Activated CD4-positive, alpha-beta T cell treated with anti-CD3 and anti-CD28 coated beads, Interleukin-2, amount 10 ng/mL, durations not matched to agents 7 days and 5 days (primary cell): ENCODE measurements around the gene DHCR24. TPM values are rescaled to one million over a fixed set of nuclear protein-coding genes. Genes with fewer than 3 reads are reported as not detected.

Experiments
- CTCF ChIA-PET: fragments of 350-600 bp; sonication (Branson Sonifier 250); formaldehyde crosslinking; loops from one replicate; lab custom pipeline; 2021; ENCODE audit warnings: antibody characterized with exemption; lab: Charles Lee
- POLR2A ChIA-PET: fragments of 350-600 bp; sonication (Branson Sonifier 250); formaldehyde crosslinking; loops from one replicate; lab custom pipeline; 2021; ENCODE audit warnings: antibody characterized with exemption; lab: Charles Lee
- DNase-seq: peaks from one replicate; pipeline ENCODE4 v3.0.0-alpha.2; 2020
- H3K27ac Mint-ChIP-seq: one replicate; pipeline ENCODE4 v1.8.0; 2021; ENCODE audit warnings: mild to moderate bottlenecking, moderate library complexity, mixed read lengths
- H3K27me3 Mint-ChIP-seq: one replicate; pipeline ENCODE4 v1.8.0; 2021; ENCODE audit warnings: mixed read lengths
- H3K36me3 Mint-ChIP-seq: one replicate; pipeline ENCODE4 v1.8.0; 2021; ENCODE audit warnings: low read depth, mixed read lengths
- H3K4me1 Mint-ChIP-seq: one replicate; pipeline ENCODE4 v1.8.0; 2021; ENCODE audit warnings: mixed read lengths
- H3K4me3 Mint-ChIP-seq: one replicate; pipeline ENCODE4 v1.8.0; 2021; ENCODE audit warnings: mild to moderate bottlenecking, moderate library complexity, mixed read lengths
- H3K9me3 Mint-ChIP-seq: one replicate; pipeline ENCODE4 v1.8.0; 2021; ENCODE audit warnings: mixed read lengths
- total RNA-seq, 2 experiments: library from RNA; stranded (reverse); gene quantifications; one replicate each; pipeline ENCODE4 v1.2.3, GENCODE V29; 2021

DHCR24 gene
- total RNA-seq, 2 experiments from 2014 or later, result 84.6 to 102 TPM

GRCh38 chr1:54854381-54855020 lies 32.5 kb downstream of the DHCR24 start:
- no peak overlapping the region for H3K27ac Mint-ChIP-seq
- no peaks in the 10 kb centered on the region for H3K4me1 Mint-ChIP-seq
- CTCF ChIA-PET, result interaction anchor here (0.7 kb wide), 1 partner anchor 1122 kb away, joined by 3 read pairs; no protein-coding TSS in a partner anchor
- no peak for DNase-seq
- no peaks in the 10 kb centered on the region for H3K27me3 Mint-ChIP-seq
- no peaks in the 10 kb centered on the region for H3K9me3 Mint-ChIP-seq
- peaks cover 43% of the 10 kb centered on the region for H3K36me3 Mint-ChIP-seq
- no peak overlapping the region for H3K4me3 Mint-ChIP-seq
- POLR2A ChIA-PET, result no interaction called here

GRCh38 chr1:54853793-54854370 lies 33.1 kb downstream of the DHCR24 start:
- H3K9me3 Mint-ChIP-seq, result no peaks in the 10 kb centered on the region
- CTCF ChIA-PET, result no interaction called here
- H3K27ac Mint-ChIP-seq, result no peak overlapping the region
- H3K27me3 Mint-ChIP-seq, result no peaks in the 10 kb centered on the region
- H3K36me3 Mint-ChIP-seq, result peaks cover 42% of the 10 kb centered on the region
- H3K4me3 Mint-ChIP-seq, result no peak overlapping the region
- POLR2A ChIA-PET, result no interaction called here
- no peak for DNase-seq
- no peaks in the 10 kb centered on the region for H3K4me1 Mint-ChIP-seq

GRCh38 chr1:54853096-54853792 lies 33.8 kb downstream of the DHCR24 start:
- no peak overlapping the region for H3K4me3 Mint-ChIP-seq
- no peaks in the 10 kb centered on the region for H3K27me3 Mint-ChIP-seq
- H3K4me1 Mint-ChIP-seq, result no peaks in the 10 kb centered on the region
- CTCF ChIA-PET, result interaction anchor here (0.6 kb wide), 1 partner anchor 110 kb away, joined by 3 read pairs; no protein-coding TSS in a partner anchor
- no peak for DNase-seq
- POLR2A ChIA-PET, result no interaction called here
- H3K27ac Mint-ChIP-seq, result no peak overlapping the region
- no peaks in the 10 kb centered on the region for H3K9me3 Mint-ChIP-seq
- H3K36me3 Mint-ChIP-seq, result peaks cover 40% of the 10 kb centered on the region

- CTCF ChIA-PET, result no interaction called here
- H3K4me1 Mint-ChIP-seq, result no peaks in the 10 kb centered on the region
- DNase-seq, result no peak
- H3K27me3 Mint-ChIP-seq, result no peaks in the 10 kb centered on the region
- H3K36me3 Mint-ChIP-seq, result peaks cover 38% of the 10 kb centered on the region
- POLR2A ChIA-PET, result no interaction called here
- H3K9me3 Mint-ChIP-seq, result no peaks in the 10 kb centered on the region
- H3K4me3 Mint-ChIP-seq, result no peak overlapping the region
- H3K27ac Mint-ChIP-seq, result no peak overlapping the region
These were observed 35.0 kb downstream of the DHCR24 start for GRCh38 chr1:54851936-54852524.

- no peaks in the 10 kb centered on the region for H3K9me3 Mint-ChIP-seq
- no peak overlapping the region for H3K4me3 Mint-ChIP-seq
- peaks cover 33% of the 10 kb centered on the region for H3K36me3 Mint-ChIP-seq
These were observed 35.6 kb downstream of the DHCR24 start for GRCh38 chr1:54851406-54851805.

GRCh38 chr1:54850737-54851136 lies 36.3 kb downstream of the DHCR24 start:
- no peaks in the 10 kb centered on the region for H3K4me1 Mint-ChIP-seq
- H3K9me3 Mint-ChIP-seq, result no peaks in the 10 kb centered on the region
- DNase-seq, result no peak
- no peak overlapping the region for H3K4me3 Mint-ChIP-seq
- POLR2A ChIA-PET, result no interaction called here
- no peak overlapping the region for H3K27ac Mint-ChIP-seq
- H3K36me3 Mint-ChIP-seq, result peaks cover 33% of the 10 kb centered on the region
- CTCF ChIA-PET, result interaction anchor here (1.2 kb wide), 1 partner anchor 8 kb away, joined by 3 read pairs; no protein-coding TSS in a partner anchor
- H3K27me3 Mint-ChIP-seq, result no peaks in the 10 kb centered on the region

More at GRCh38 chr1:54851406-54851805, 35.6 kb downstream of the DHCR24 start:
- ChIA-PET CTCF (no interaction called here), POLR2A (no interaction called here)
- Mint-ChIP-seq H3K27ac (no peak overlapping the region), H3K27me3 (no peaks in the 10 kb centered on the region), H3K4me1 (no peaks in the 10 kb centered on the region)
- DNase-seq, result no peak

GRCh38 chr1:54850069-54850730 lies 36.8 kb downstream of the DHCR24 start:
- CTCF ChIA-PET, result interaction anchor here (1.2 kb wide), 1 partner anchor 9 kb away, joined by 3 read pairs; no protein-coding TSS in a partner anchor
- POLR2A ChIA-PET, result no interaction called here
- Mint-ChIP-seq H3K4me1 (no peaks in the 10 kb centered on the region), H3K9me3 (no peaks in the 10 kb centered on the region), H3K27ac (no peak overlapping the region), H3K36me3 (peaks cover 33% of the 10 kb centered on the region), H3K4me3 (no peak overlapping the region), H3K27me3 (no peaks in the 10 kb centered on the region)
- DNase-seq, result no peak

GRCh38 chr1:54849219-54850068 lies 37.6 kb downstream of the DHCR24 start:
- Mint-ChIP-seq H3K4me1 (no peaks in the 10 kb centered on the region), H3K27ac (no peak overlapping the region), H3K27me3 (no peaks in the 10 kb centered on the region), H3K9me3 (no peaks in the 10 kb centered on the region), H3K4me3 (no peak overlapping the region), H3K36me3 (peaks cover 33% of the 10 kb centered on the region)
- POLR2A ChIA-PET, result no interaction called here
- DNase-seq, result no peak
- CTCF ChIA-PET, result interaction anchor here (1.2 kb wide), 1 partner anchor 10 kb away, joined by 3 read pairs; no protein-coding TSS in a partner anchor

- DNase-seq, result no peak
- no peaks in the 10 kb centered on the region for H3K9me3 Mint-ChIP-seq
- CTCF ChIA-PET, result interaction anchor here (1.7 kb wide), 1 partner anchor 47 kb away, joined by 4 read pairs; the partner anchor contains the start of gene TTC22
- no peaks in the 10 kb centered on the region for H3K27me3 Mint-ChIP-seq
- H3K4me1 Mint-ChIP-seq, result no peaks in the 10 kb centered on the region
- POLR2A ChIA-PET, result no interaction called here
- H3K36me3 Mint-ChIP-seq, result peaks cover 28% of the 10 kb centered on the region
- no peak overlapping the region for H3K4me3 Mint-ChIP-seq
- H3K27ac Mint-ChIP-seq, result no peak overlapping the region
These were observed 38.7 kb downstream of the DHCR24 start for GRCh38 chr1:54848134-54848948.

- H3K4me1 Mint-ChIP-seq, result no peaks in the 10 kb centered on the region
- H3K27ac Mint-ChIP-seq, result no peak overlapping the region
- no peaks in the 10 kb centered on the region for H3K27me3 Mint-ChIP-seq
- DNase-seq, result no peak
- CTCF ChIA-PET, result no interaction called here
- no peak overlapping the region for H3K4me3 Mint-ChIP-seq
- H3K9me3 Mint-ChIP-seq, result no peaks in the 10 kb centered on the region
- H3K36me3 Mint-ChIP-seq, result peaks cover 18% of the 10 kb centered on the region
- POLR2A ChIA-PET, result no interaction called here
These were observed 40.2 kb downstream of the DHCR24 start for GRCh38 chr1:54846716-54847284.

- H3K4me3 Mint-ChIP-seq, result no peak overlapping the region
- no peaks in the 10 kb centered on the region for H3K4me1 Mint-ChIP-seq
- no peaks in the 10 kb centered on the region for H3K9me3 Mint-ChIP-seq
- no peak for DNase-seq
- peaks cover 15% of the 10 kb centered on the region for H3K36me3 Mint-ChIP-seq
- CTCF ChIA-PET, result no interaction called here
- H3K27me3 Mint-ChIP-seq, result no peaks in the 10 kb centered on the region
- POLR2A ChIA-PET, result no interaction called here
- no peak overlapping the region for H3K27ac Mint-ChIP-seq
These were observed 40.7 kb downstream of the DHCR24 start for GRCh38 chr1:54846301-54846700.
